PC-3 (cell line): ENCODE measurements around the gene RIMBP2.

Experiments used
- CTCF ChIP-seq: fragments of 300-600 bp; sonication (generic); conservative IDR thresholded peaks from 2 replicates; pipeline ENCODE4 v1.5.1; 2017; ENCODE audit warnings: antibody characterized with exemption, low read depth, mild to moderate bottlenecking, low read length
- EZH2phosphoT487 ChIP-seq: fragments of 300-600 bp; sonication (generic); IDR thresholded peaks from 2 replicates; pipeline ENCODE4 v1.6.1; 2018; ENCODE audit warnings: mild to moderate bottlenecking, antibody characterized with exemption, low read length, borderline replicate concordance

- TF ChIP-seq EZH2phosphoT487 (no peak), CTCF (no peak)
Observed at GRCh38 chr12:130754234-130754901, 38.3 kb upstream of the RIMBP2 start.
